Activated CD8-positive, alpha-beta T cell treated with anti-CD3 and anti-CD28 coated beads for 36 hours (primary cell): ENCODE measurements around the gene ODR4. TPM values are rescaled to one million over a fixed set of nuclear protein-coding genes. Genes with fewer than 3 reads are reported as not detected.
A peak's percentile ranks its signal among the peaks of the same experiment; 100 is the strongest.

ENCODE experiments used
- ATAC-seq: fragments of 200-7000 bp; cut with Tn5 transposase; one replicate; pipeline ENCODE4 v1.10.0; 2021; ENCODE audit warnings: mild to moderate bottlenecking, moderate library complexity
- CTCF ChIA-PET: fragments of 350-600 bp; sonication (Branson Sonifier 250); formaldehyde crosslinking; loops from one replicate; lab custom pipeline; 2021; ENCODE audit warnings: antibody characterized with exemption; lab: Charles Lee
- POLR2A ChIA-PET: fragments of 350-600 bp; sonication (Branson Sonifier 250); formaldehyde crosslinking; loops from one replicate; lab custom pipeline; 2021; ENCODE audit warnings: antibody characterized with exemption; lab: Charles Lee
- DNase-seq: peaks from one replicate; pipeline ENCODE4 v3.0.0-alpha.2; 2020
- H3K27ac Mint-ChIP-seq: one replicate; pipeline ENCODE4 v1.8.0; 2021; ENCODE audit warnings: mild to moderate bottlenecking, mixed read lengths
- H3K27me3 Mint-ChIP-seq: one replicate; pipeline ENCODE4 v1.8.0; 2021; ENCODE audit warnings: mixed read lengths
- H3K36me3 Mint-ChIP-seq: one replicate; pipeline ENCODE4 v1.8.0; 2021; ENCODE audit warnings: low read depth, mixed read lengths
- H3K4me1 Mint-ChIP-seq: one replicate; pipeline ENCODE4 v1.8.0; 2021; ENCODE audit warnings: low read depth, mixed read lengths
- H3K4me3 Mint-ChIP-seq: one replicate; pipeline ENCODE4 v1.8.0; 2021; ENCODE audit warnings: mild to moderate bottlenecking, moderate library complexity, mixed read lengths
- H3K9me3 Mint-ChIP-seq: one replicate; pipeline ENCODE4 v1.8.0; 2021; ENCODE audit warnings: mixed read lengths
- CTCF ChIP-seq: fragments of 200-600 bp; IDR thresholded peaks from one replicate; pipeline ENCODE4 v1.8.0; 2022; ENCODE audit warnings: antibody characterized with exemption, mild to moderate bottlenecking
- intact Hi-C: fragments of 100-400 bp; cut with micrococcal nuclease; formaldehyde crosslinking; loops from one replicate; pipeline ENCODE4 v1.10.0; 2022
- total RNA-seq, 2 experiments: library from RNA; stranded (reverse); gene quantifications; one replicate each; pipeline ENCODE4 v1.2.3, GENCODE V29; 2021

ODR4 gene
- 10 to 100 TPM; 13.4 to 13.6 TPM for total RNA-seq

GRCh38 chr1:186375152-186375928 is at the start of gene ODR4, which contains the start of gene TPR:
Gene ODR4, plus strand, starts transcription at chr1:186375838. Its CDS starts 3,948 bp downstream, at chr1:186379786.
Gene TPR, minus strand, starts transcription at chr1:186375253. Its CDS starts 225 bp downstream, at chr1:186375028.
- Mint-ChIP-seq H3K27me3 (no peaks in the 10 kb centered on the region), H3K36me3 (peaks cover 26% of the 10 kb centered on the region), H3K4me3 (peak within 1 kb of the TSS; percentile 99), H3K9me3 (no peaks in the 10 kb centered on the region), H3K27ac (peak within 1 kb of the TSS; percentile 97), H3K4me1 (peaks cover 37% of the 10 kb centered on the region)
- peak; percentile 68 for TF ChIP-seq CTCF
- DNase-seq, result peak; percentile 98
- ChIA-PET CTCF (interaction anchor here (0.6 to 1.6 kb wide), 24 partner anchors 9 to 611 kb away, joined by 3 to 15 read pairs (median 4); no protein-coding TSS in a partner anchor), POLR2A (interaction anchor here (0.7 to 2.5 kb wide), 8 partner anchors 10 to 86 kb away, joined by 3 to 11 read pairs (median 4); no protein-coding TSS in a partner anchor)
- ATAC-seq, result peak; percentile 84
- intact Hi-C loops, result no loop called here

DNA sequence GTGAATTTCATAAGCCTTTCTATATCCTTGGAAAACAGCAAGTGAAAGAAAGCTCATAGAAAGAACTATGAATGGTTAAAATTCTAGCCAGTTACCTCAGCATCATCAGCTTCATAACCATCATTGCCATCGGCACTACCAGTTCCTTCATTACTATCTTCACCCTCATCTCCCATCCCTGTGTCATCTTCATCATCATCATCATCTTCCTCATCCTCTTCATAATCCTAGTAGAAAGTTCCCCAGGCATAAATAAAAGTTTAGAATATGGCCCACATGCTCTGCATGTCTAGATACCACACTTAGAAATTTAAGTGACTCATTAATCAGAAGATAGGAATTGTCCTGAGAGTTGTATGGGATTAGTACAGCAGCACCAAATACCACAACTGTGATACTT is 49.6 kb upstream of the ODR4 start:
- intact Hi-C loops, result no loop called here
- Mint-ChIP-seq H3K27me3 (no peaks in the 10 kb centered on the region), H3K27ac (no peak overlapping the region), H3K4me3 (no peak overlapping the region), H3K36me3 (peaks cover 51% of the 10 kb centered on the region), H3K4me1 (peaks cover 16% of the 10 kb centered on the region), H3K9me3 (no peaks in the 10 kb centered on the region)
- TF ChIP-seq CTCF, result no peak
- ChIA-PET POLR2A (interaction anchor here (1.2 kb wide), 1 partner anchor 20 kb away, joined by 3 read pairs; no protein-coding TSS in a partner anchor), CTCF (interaction anchor here (0.7 to 3.0 kb wide), 10 partner anchors 9 to 52 kb away, joined by 3 to 12 read pairs (median 6); no protein-coding TSS in a partner anchor)
- ATAC-seq (no peak), DNase-seq (no peak)

DNA sequence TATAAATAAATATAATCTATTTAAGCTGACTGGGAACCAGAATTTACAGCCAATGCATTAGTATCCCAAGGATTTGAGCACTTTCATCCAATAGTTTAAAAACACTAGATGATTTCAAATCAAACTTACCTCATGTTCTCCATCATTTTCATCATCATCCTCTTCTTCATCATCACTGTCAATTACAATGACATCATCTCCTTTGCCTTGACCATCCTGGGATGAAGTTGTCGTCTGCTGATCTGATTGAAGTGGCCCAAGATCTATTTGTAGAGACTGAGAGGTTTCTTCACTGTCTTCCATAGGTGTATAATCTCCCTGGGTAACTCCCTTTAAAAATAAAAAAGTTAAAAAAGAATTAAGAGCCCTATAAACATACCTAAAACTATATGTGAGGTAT is 48.3 kb upstream of the ODR4 start:
- ChIA-PET CTCF (interaction anchor here (0.8 to 1.0 kb wide), 2 partner anchors 11 to 22 kb away, joined by 3 to 4 read pairs; no protein-coding TSS in a partner anchor), POLR2A (no interaction called here)
- no peak overlapping the region for H3K27ac Mint-ChIP-seq
- DNase-seq (no peak), ATAC-seq (peak; percentile 27)
- no peak overlapping the region for H3K4me3 Mint-ChIP-seq
- no peaks in the 10 kb centered on the region for H3K9me3 Mint-ChIP-seq
- H3K27me3 Mint-ChIP-seq, result no peaks in the 10 kb centered on the region
- H3K36me3 Mint-ChIP-seq, result peaks cover 44% of the 10 kb centered on the region
- intact Hi-C loops, result no loop called here
- H3K4me1 Mint-ChIP-seq, result peaks cover 8% of the 10 kb centered on the region
- no peak for TF ChIP-seq CTCF

GRCh38 chr1:186330758-186331157 is 44.9 kb upstream of the ODR4 start:
- peak; percentile 60 for TF ChIP-seq CTCF

More at GRCh38 chr1:186330758-186331157, 44.9 kb upstream of the ODR4 start:
- DNase-seq, result no peak
- Mint-ChIP-seq H3K27ac (no peak overlapping the region), H3K4me3 (no peak overlapping the region), H3K27me3 (no peaks in the 10 kb centered on the region), H3K4me1 (peaks cover 5% of the 10 kb centered on the region), H3K9me3 (no peaks in the 10 kb centered on the region), H3K36me3 (peaks cover 46% of the 10 kb centered on the region)
- CTCF ChIA-PET, result interaction anchor here (0.6 to 2.9 kb wide), 13 partner anchors 9 to 95 kb away, joined by 3 to 15 read pairs (median 6); partner anchors contain the start of genes ODR4 and TPR
- ATAC-seq, result no peak
- intact Hi-C loops, result no loop called here
- POLR2A ChIA-PET, result interaction anchor here (0.9 kb wide), 1 partner anchor 12 kb away, joined by 3 read pairs; no protein-coding TSS in a partner anchor
